HG02678 (cell line): Measurements from ENCODE around the gene GRAP2.
A peak's percentile ranks its signal among the peaks of the same experiment; 100 is the strongest.
"Not testable (repeated sequence)": the region's sequence is repeated elsewhere in the genome, so short reads cannot be mapped to it uniquely, and the experiment has no call there.

ENCODE experiments used
- ATAC-seq: cut with Tn5 transposase; IDR thresholded peaks from one replicate; pipeline ENCODE4 v1.9.1; 2021; ENCODE audit warnings: mild to moderate bottlenecking, moderate library complexity; ENCODE audit not compliant: unreplicated experiment

GRAP2 gene

DNA sequence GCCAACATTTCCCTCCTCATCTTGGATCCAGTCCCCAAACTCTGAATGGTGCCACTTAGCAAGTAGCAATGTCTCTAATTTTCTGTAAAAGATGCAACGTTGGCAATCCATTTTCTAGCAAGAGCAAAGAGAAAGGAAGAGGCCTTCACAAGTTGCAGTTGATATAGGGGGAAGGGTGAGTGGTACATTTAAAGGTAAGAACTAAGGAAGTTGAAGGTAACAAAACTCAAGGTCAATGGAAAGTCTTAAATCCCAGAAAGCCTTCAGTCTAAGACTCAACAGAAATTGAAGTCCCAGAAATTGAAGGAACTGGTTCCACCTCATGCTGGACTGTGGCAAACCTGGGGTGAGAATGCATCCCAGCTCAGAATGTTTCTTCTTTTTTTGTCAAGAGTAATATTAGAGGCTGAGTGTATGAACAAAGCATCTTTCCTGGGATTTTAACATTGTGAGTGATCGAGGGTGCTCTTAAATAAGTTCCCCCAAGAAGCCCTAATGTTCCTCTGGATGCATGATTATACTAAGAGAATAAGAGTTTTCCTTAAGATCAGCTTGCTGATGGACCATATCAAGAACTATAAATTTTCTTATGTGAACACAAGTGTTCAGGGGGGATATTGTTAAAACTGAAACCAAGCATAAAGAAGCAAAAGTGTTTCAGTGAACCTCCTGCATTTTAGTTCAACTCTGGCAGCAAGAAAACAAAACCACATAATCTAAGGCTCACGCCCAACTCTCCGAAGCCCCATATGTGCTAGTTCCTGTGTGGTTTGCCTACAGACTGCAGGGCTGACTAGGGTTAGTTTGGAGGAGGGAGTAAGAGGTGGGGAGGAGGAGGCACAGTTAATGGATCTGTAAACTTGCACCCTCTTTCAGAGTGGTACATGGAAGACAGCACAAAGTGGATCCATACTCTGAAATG lies at the start of gene GRAP2:
Gene GRAP2 (plus strand): TSS at position 779 of the 922 bp plus-strand sequence. CDS start 46,023 bp downstream, outside the sequence.
- ATAC-seq = peak; percentile 75

DNA sequence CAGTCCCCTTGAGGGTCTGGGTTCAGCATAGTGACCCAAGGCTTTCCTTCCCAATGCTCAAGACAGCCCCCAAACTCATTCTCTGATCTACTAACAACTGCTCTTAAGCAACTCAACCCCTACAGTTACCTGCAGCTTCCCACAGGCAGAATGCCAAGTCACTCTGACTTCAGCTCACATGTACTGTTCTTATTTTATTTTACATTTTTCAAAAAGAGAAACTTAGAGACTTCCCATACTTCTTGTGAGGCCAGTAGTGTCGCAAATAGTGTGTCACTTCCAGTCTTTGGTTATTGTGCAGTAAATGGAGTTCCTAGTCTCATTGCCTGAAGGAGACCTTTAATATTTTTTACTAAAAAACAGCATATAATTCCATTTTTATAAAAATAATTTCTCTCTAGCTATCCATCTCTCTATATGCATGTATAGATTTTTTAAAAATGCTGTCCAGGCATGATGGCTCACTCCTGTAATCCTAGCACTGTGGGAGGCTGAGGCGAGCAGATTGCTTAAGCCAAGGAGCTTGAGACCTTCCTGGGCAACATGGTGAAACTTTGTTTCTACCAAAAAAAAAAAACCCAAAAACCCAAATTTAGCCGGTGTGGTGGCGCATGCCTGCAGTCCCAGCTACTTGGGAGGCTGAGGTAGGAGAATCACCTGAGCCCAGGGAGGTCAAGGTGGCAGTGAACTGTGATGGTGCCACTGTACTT lies 49.1 kb upstream of the GRAP2 start:
- no peak for ATAC-seq

DNA sequence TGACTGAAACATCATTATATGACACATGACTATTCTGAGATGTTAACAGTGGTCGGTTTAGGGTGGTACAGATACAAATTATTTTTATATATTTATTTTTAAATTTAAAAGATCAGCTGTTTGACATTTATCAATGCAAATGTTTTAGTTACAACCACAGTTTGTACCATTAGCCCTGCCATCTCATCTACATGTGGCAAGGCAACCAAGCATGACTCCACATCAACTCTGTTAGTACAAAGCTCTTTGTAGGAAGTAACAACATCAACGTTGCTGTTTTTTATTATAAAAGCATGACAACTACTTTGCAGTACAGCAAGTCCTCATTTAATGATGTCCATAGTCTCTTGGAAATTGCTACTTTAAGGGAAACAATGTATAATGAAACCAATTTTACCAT lies 48.1 kb upstream of the GRAP2 start:
- no peak for ATAC-seq

DNA sequence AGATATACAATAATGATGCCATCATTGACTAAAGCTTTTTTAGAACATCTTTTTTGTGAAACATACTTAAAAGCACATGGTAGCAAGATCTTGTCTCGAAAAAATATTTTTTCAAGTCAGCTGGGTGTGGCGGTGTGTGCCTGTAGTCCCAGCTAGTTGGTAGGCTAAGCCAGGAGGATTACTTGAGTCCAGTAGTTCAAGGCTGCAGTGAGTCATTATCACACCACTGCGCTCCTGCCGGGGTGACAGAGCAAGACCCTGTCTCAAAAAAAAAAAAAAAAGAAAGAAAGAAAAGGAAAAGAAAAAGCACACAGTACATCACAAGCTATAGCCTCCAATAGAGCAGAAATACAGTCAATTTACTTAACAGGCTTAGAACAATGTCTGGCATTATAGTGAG lies 44.3 kb upstream of the GRAP2 start:
- ATAC-seq = no peak

DNA sequence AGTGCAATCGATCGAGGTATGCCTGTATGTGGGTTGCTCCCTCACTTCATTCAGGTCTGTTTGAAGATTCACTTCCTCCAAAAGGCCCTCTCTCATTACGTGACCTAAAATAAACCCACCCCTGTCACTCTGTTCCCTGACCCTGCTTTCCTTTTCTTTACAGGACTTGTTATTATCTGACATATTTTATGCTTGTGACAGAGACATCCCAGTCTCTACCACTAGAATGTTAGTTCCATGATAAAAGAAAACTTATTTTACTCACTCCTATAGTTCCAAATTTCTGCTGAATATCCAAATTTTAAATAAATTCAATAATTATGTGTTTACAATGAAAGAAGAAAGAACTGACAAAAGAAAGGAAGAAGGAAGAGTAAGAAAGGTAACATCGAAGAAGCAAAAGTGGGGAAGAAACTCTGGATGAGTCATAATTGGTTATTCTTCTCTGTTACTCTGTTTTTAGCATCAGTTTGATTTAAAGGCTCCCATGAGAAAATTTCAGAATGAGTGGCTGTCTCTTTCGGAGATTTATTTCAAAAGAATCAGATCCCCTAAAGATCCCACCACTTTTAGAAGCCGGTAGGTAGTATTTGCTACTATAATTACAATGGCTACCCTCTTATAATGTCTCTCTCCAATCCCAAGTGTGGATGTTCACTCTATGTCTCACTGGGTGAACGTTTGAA lies 40.8 kb upstream of the GRAP2 start:
- no peak for ATAC-seq

DNA sequence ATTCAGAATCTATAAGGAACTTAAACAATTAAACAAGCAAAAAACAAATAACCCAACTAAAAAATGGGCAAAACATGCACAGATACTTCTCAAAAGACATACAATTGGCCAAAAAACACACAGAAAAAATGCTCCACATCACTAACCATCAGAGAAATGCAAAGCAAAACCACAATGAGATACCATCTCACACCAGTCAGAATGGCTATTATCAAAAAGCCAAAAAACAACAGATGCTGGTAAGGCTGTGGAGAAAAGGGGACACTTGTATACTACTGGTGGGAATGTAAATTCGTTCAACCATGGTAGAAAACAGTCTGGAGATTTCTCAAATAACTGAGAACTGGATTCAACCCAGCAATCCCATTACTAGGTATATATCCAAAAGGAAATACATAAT lies 32.1 kb upstream of the GRAP2 start:
- ATAC-seq = no peak

DNA sequence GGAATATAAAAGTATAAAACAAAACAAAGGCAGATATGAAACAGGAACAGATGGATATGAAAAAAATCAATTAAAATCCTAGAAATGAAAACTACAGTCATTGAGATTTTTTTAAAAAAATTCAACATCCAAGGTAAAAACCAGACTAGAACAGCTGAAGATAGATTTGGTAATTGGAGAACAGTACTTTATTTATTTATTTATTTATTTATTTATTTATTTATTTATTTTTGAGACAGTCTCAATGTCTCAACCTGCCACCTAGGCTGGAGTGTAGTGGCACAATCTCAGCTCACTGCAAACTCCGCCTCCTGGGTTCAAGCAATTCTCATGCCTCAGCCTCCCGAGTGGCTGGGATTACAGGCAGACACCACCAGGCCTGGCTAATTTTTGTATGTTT lies 31.1 kb upstream of the GRAP2 start:
- ATAC-seq = not testable (repeated sequence)

DNA sequence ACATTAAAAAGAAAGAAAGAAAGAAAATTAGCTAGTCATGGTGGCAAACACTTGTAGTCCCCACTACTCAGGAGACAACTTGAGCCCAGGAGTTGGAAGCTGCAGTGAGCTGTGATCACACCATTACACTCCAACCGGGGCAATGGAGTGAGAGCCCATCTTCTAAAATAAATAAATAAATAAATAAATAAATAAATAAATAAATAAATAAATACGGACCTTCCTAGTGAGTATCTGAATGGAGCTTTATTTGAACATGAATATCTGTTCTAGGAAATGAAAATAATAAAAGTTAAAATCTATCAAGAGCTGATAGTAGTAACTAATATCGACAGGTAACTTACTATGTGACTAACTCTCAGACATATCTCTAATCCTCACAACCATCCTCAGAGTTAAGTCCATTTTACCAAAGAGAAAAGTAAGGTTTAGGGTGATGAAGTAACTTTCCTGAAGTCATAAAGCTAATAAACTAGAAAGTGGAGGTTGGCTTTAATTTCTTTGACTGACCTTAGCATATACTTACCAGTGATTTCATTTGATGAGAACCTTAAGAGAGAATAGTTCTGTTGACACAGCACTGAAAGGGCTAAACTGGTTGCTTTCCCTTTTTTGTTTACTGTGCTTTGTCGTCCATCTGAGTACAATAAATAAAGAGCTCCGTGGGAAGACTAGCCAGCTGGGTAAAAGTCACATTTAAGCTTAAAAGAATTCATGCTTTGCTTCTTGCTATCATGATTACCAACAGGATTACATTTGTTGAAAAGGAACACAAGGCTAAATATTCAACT lies 29.7 kb upstream of the GRAP2 start:
- no peak for ATAC-seq

DNA sequence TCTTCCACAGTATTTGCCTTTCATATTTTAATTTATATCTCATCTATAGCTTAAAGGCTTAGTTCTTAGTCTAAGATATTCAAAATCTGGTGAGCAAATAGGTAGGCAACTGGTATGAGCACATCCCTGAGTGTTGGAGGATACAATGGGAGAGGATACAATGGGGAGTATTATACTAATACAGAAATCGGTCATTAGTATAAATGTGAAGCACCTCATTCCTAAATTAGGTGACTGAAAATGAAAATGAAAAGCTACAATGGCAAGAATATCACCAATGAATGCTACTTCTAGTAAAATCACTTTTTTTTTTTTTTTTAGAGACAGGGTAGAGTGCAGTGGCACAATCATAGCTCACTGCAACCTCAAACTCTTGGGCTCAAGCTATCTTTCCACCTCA lies 28.3 kb upstream of the GRAP2 start:
- no peak for ATAC-seq

DNA sequence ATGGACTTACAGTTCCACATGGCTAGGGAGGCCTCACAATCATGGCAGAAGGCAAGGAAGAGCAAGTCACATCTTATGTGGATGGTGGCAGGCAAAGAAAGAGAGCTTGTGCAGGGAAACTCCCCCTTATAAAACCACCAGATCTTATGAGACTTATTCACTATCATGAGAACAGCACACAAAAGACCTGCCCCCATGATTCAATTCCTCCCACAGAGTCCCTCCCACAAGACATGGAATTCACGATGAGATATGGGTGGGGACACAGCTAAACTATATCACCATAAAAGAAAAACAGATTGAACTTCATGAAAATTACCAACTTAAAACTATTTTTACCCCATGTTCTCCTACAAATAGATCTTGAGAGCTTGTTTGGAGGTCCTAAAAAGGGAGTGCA lies 26.9 kb upstream of the GRAP2 start:
- no peak for ATAC-seq

DNA sequence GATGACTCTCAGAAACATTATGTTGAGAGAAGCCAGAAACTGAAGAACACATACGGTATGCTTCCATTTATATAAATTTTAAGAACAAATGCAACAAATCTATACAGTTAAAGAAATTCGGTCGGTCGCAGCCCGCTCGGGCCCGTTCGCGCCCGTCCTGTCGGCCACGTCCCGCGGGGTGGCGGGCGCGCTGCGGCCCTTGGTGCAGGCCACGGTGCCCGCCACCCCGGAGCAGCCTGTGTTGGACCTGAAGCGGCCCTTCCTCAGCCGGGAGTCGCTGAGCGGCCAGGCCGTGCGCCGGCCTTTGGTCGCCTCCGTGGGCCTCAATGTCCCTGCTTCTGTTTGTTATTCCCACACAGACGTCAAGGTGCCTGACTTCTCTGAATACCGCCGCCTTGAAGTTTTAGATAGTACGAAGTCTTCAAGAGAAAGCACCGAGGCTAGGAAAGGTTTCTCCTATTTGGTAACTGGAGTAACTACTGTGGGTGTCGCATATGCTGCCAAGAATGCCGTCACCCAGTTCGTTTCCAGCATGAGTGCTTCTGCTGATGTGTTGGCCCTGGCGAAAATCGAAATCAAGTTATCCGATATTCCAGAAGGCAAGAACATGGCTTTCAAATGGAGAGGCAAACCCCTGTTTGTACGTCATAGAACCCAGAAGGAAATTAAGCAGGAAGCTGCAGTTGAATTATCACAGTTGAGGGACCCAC lies 25.6 kb upstream of the GRAP2 start:
- ATAC-seq = not testable (repeated sequence)

DNA sequence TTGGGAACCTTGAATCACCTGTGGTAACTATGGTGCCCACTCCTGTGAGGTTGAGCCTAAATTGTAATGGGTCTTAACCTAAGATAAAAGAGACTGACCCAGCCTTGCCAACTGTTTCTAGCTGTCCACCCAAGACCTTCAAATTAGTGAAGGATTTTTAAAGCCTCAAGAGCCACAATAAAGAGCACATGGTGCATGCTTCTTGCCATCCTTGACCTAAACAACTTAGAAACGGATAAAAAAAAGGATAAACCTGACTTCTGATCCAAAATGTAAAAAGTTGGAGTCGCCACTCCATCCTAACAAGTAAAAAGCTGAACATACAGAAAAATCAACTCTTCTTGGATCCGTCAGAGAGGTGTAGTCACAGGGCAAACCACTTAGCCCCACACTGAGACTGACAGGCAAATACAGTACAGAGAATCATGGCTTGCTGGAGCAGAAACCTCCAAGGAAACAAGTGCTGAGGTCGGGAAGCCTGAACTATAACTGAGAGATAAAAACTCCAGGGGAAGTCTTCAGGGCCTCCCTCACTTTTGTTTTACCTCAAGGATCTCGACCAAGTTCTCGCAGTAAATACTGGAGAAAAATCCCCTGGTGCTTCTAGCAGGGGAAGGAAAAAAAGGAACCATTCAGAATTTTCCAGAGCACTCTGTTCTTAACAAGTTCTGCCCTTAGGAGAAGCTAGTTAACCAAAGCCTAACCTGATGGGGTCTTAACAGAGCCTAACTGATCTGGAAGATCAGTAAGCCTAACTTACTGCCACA lies 23.6 kb upstream of the GRAP2 start:
- no peak for ATAC-seq

DNA sequence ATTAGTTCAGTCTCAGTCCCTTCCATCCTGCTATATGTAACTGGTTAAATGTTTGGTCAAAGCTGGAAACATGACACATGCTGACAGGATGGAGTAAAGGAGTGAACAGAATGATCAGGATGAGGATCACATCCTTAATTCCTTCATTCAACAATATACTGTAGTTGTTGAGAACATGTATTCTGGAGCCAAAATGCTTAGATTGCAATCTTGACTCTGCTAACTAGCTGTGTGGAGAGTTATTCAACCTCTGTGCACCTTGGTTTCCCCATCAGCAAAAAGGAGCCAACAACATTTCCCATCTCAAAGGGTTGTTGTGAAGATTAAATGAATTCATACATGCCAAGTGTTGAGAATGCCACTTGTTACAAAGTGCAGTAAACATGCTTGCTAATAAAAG lies 20.2 kb upstream of the GRAP2 start:
- no peak for ATAC-seq

DNA sequence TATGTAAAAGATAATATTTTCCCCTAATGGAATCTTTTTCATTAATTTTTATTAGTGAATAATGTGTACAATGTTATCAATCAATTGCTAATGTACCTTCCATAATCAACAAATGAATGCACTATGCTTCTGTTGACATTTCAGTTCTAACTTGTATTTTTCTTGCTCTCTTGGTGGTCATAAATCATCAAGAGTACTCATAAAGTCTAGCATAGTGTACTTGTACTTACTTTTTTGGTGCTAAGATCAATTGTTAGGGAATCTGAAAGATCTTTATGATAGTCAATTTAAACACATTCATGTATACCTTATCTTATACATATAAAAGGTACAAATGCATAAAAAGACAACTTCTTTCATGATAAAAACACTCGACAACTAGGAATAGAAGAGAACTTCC lies 17.8 kb upstream of the GRAP2 start:
- ATAC-seq = no peak

DNA sequence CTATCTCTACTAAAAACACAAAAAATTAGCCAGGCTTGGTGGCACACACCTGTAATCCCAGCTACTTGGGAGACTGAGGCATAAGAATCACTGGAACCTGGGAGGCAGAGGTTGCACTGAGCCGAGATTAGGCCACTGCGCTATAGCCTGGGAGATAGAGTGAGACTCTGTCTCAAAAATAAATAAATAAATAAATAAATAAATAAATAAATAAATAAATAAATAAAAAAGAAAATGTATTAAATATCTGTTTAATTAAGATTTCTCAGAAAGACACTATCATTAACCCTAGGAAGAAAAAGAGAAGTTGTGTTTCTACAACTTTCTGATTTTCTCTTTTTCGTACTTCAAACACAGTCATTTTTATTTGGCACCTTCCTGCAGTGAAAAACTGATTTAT lies 11.0 kb upstream of the GRAP2 start:
- not testable (repeated sequence) for ATAC-seq

DNA sequence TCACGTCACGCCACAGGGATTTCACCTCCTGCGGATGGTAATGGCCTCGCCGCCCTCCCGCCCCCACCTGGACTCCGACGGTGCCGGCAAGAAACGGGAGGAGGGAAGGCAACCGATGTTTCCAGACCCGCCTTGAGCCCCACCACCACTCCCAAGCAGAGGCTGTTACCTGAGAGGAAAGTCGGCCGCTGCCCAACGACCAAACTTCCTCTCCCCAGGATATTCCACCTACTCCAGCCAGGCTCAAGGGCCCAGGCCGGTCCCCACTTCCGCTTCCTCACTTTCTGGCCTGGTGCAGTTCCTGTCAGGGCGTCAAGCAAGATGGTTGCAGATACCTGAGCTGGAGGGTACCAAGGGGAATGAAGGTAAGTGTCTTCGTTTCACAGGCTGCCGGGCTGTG lies 7.4 kb upstream of the GRAP2 start, which contains the start of gene ENTHD1:
Gene ENTHD1 (minus strand): TSS at position 235 of the 400 bp plus-strand sequence. CDS start 6,012 bp downstream, outside the sequence.
- no peak for ATAC-seq

DNA sequence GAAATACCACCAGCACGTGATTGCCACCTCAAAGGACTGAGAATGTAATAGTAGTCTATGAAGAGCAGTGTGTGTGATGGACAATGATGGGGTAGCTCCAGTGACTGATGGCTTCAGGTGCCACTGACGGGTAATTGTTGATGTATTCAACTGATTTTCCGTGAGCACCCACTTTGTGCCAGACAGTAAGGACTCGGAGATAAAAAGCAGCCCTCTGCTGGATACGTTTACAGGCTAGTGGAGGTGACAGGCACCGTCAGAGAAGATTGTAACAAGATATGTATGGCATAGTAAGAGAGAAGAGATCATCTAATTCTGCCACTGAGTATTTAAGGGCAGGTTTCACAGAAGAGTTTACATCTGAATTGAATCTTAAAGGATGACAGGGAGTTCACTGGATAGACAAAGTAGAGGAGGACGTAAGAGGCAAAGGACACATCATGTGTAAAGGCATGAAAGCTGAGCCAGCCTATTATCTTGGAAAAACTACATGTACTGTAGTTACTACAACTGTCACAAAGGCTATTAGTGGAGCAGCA lies 6.3 kb upstream of the GRAP2 start:
- ATAC-seq = no peak

DNA sequence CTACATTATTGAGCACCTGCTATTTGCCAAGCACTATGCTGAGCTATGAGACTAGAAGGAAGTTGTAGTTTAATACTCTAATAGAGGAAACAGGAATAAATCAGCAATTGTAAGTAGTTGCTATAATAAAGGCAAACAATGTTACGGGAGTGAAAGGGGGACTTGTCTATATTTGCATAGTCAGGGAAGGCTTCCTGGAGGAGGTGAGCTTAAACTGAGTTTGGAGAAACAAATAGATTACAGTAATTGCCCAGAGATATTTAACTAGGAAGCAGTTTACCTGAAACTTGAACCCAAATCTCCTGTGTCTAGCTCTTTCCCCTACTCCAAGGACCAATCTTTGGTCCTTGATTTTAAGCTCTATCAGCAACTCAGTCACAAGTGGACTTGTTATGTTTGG lies 5.2 kb upstream of the GRAP2 start:
- no peak for ATAC-seq
